Measurements from ENCODE around the gene CXCR4. TPM values are rescaled to one million over a fixed set of nuclear protein-coding genes. Genes with fewer than 3 reads are reported as not detected.

CXCR4 gene
- total RNA-seq: 1 to 10 TPM; 3.9 to 10.0 (median 8.3) TPM

DNA sequence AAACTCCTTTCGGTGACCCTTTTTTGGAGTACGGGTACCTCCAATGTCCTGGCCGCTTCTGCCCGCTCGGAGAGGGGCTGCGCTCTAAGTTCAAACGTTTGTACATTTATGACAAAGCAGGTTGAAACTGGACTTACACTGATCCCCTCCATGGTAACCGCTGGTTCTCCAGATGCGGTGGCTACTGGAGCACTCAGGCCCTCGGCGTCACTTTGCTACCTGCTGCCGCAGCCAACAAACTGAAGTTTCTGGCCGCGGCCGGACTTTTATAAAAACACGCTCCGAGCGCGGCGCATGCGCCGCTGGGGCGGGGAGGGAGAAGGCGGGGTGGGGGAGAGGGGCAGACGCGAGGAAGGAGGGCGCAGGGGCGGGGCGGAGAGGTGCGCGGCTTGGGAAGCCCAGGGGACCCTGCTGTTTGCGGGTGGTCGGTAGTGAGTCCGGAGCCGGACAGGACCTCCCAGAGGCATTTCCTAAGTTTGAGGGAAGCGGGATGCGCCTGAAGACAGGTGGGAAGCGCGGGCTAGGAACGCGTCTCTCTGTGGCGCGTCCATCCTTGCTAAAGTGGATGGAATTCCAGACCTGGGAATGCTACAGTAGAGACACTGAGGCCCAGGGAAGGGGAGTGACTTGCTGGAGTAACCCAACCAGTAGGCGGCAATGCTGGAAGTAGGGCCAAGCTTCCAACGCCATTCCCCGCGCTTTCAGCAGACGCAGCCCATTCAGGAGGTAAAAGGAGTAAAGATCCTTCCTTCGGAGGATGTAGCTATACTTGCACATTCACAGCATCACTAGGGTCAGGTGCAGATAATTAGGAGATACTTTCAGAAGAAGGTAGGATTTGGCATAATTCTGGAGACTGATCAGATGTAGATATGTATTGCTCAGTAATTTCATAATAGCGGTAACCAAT, at the start of gene CXCR4:
TSS of gene CXCR4 (minus strand) at position 241 of the 910 bp plus-strand sequence. CDS start at position 152, 89 bp downstream.
- WGBS, 2 donors: 1% methylated on average over 37 to 48 of the region's 50 CpGs
- intact Hi-C loops (cut with DNase I; ENCODE audit: low total_unique reads): no loop called here
- H3K4me3 ChIP-seq (ENCODE audit: low read depth, poor library complexity, severe bottlenecking): peak within 1 kb of the TSS; percentile 13
- peak; percentile 34 to 94 for DNase-seq (ENCODE audit: low spot score in 2 of 2)
- TF ChIP-seq POLR2A (IDR thresholded peaks at IDR 0.05): no peak
- TF ChIP-seq, protein P1, sequence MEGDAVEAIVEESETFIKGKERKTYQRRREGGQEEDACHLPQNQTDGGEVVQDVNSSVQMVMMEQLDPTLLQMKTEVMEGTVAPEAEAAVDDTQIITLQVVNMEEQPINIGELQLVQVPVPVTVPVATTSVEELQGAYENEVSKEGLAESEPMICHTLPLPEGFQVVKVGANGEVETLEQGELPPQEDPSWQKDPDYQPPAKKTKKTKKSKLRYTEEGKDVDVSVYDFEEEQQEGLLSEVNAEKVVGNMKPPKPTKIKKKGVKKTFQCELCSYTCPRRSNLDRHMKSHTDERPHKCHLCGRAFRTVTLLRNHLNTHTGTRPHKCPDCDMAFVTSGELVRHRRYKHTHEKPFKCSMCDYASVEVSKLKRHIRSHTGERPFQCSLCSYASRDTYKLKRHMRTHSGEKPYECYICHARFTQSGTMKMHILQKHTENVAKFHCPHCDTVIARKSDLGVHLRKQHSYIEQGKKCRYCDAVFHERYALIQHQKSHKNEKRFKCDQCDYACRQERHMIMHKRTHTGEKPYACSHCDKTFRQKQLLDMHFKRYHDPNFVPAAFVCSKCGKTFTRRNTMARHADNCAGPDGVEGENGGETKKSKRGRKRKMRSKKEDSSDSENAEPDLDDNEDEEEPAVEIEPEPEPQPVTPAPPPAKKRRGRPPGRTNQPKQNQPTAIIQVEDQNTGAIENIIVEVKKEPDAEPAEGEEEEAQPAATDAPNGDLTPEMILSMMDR (IDR thresholded peaks at IDR 0.05): no peak

DNA sequence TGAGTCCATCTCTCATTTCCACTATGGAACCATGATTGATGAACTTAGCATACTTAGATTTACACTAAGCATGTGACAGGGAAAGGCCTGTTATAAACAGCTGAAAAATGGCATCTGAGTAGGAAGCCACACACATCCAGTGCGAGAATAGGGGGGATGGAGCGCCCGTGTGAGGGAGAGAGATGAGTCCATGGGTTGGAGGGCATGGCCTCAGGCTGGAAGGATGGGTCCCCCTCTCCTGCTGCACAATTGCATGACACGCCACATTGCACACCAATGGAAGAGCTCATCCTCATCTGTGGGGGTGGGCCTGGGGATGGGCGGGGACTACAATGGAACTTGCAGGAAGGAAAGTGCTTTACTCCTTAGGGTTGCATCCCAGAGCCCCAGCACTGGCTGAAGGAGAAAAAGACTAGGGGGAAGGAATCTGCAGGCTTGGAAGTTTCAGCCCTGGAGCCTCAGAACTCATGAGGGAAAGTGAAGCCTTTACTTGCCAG, 46.4 kb upstream of the CXCR4 start:
- DNase-seq (ENCODE audit: low spot score in 2 of 2): no peak
- 95 to 96% methylated on average over 5 of the region's 5 CpGs for WGBS, 2 donors
- TF ChIP-seq, protein P1 (IDR thresholded peaks at IDR 0.05): no peak
- no peak for TF ChIP-seq POLR2A (IDR thresholded peaks at IDR 0.05)
- intact Hi-C loops (cut with DNase I; ENCODE audit: low total_unique reads): no loop called here
- H3K4me3 ChIP-seq (ENCODE audit: low read depth, poor library complexity, severe bottlenecking): no peak overlapping the region

DNA sequence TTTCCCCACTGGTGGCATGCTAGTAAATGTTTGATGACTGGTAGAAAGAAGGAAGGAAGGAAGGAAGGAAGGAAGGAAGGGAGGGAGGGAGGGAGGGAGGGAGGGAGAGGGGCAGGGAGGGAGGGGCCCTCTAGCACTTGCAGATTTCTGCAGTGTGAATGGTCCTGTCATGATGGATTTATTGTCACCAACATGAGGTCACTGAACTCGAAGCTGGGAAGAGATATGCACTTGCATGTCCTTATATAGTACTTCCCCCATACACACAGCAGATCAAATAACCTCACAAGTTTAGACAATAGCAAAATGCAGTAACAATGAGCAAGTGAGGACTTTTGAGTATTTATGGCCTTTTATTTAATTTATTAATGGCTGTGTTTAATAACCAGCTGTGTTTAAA, 44.5 kb upstream of the CXCR4 start:
- H3K4me3 ChIP-seq (ENCODE audit: low read depth, poor library complexity, severe bottlenecking): no peak overlapping the region
- TF ChIP-seq, protein P1 (IDR thresholded peaks at IDR 0.05): no peak
- no peak for TF ChIP-seq POLR2A (IDR thresholded peaks at IDR 0.05)
- no peak for DNase-seq (ENCODE audit: low spot score in 2 of 2)
- 4 to 8% methylated on average over 1 of the region's 1 CpG for WGBS, 2 donors
- intact Hi-C loops (cut with DNase I; ENCODE audit: low total_unique reads): no loop called here

DNA sequence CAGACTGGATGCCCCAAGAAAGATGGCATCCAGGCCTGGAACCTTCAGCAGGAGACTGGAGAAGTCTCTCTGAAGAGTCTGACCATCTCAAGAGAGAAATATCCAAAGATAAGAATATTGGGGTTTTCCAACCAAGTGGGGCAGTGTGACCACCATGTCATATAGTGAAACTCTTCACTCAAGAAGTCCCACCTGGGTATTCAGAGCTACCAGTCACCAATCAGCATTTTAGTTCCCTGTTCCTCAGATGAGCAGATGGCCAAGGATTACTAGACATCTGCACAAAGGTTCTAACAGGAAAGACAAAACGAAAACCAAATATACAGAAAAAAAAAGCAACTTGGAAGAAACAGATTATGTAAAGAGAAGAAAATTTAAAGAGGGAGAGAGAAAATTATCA, 38.5 kb upstream of the CXCR4 start:
- TF ChIP-seq, protein P1 (IDR thresholded peaks at IDR 0.05): no peak
- TF ChIP-seq POLR2A (IDR thresholded peaks at IDR 0.05): no peak
- intact Hi-C loops (cut with DNase I; ENCODE audit: low total_unique reads): no loop called here
- H3K4me3 ChIP-seq (ENCODE audit: low read depth, poor library complexity, severe bottlenecking): no peak overlapping the region
- 47 to 65% methylated on average over 1 of the region's 1 CpG for WGBS, 2 donors
- DNase-seq (ENCODE audit: low spot score in 2 of 2): no peak

DNA sequence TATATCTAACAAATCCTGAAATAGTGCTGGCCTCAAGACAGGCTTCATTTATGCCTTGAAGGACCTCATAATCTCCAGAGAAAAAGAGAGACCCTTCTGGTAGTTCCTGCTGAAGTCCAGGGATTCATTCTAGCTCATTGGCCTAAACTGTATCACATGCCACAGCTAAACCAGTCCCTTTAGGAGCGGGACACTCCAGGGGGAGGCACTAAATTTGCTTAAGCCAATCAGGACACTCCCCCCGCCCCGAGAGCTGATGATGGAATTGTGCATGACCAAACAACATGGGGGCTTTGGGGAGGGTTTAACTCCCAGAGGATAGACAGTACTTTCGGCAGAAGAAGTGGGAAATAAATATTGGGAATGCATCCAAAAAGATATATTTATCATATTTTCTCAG, 36.4 kb upstream of the CXCR4 start:
- 86% methylated on average over 4 of the region's 4 CpGs for WGBS, 2 donors
- no peak for DNase-seq (ENCODE audit: low spot score in 2 of 2)
- H3K4me3 ChIP-seq (ENCODE audit: low read depth, poor library complexity, severe bottlenecking): no peak overlapping the region
- intact Hi-C loops (cut with DNase I; ENCODE audit: low total_unique reads): no loop called here
- no peak for TF ChIP-seq POLR2A (IDR thresholded peaks at IDR 0.05)
- TF ChIP-seq, protein P1 (IDR thresholded peaks at IDR 0.05): no peak
